GM08714 (cell line): ENCODE data around the gene ARL6.

Experiments used
- H3K4me3 ChIP-seq: fragments of 200-500 bp; sonication (Bioruptor generic); 2 replicates; pipeline ENCODE4 v1.5.1; 2014; ENCODE audit warnings: mild to moderate bottlenecking, low read length, inconsistent platforms
- ZNF274 ChIP-seq: IDR thresholded peaks from 2 replicates; pipeline ENCODE4 v1.6.1; 2012; ENCODE audit warnings: mild to moderate bottlenecking, low read depth, low read length

The ARL6 gene

GRCh38 chr3:97764407-97765238 lies at the start of gene ARL6:
TSS of gene ARL6 (plus strand) at chr3:97764758. CDS start at chr3:97768108, 3,350 bp downstream.
- peak within 1 kb of the TSS; percentile 89 for H3K4me3 ChIP-seq

GRCh38 chr3:97719156-97719821 lies 45.3 kb upstream of the ARL6 start:
- H3K4me3 ChIP-seq, result no peak overlapping the region
- TF ChIP-seq ZNF274, result no peak

More at GRCh38 chr3:97764407-97765238, at the start of gene ARL6:
- no peak for TF ChIP-seq ZNF274

- no peak for TF ChIP-seq ZNF274
- no peak overlapping the region for H3K4me3 ChIP-seq
These were observed 44.1 kb upstream of the ARL6 start for GRCh38 chr3:97720417-97720816.

- TF ChIP-seq ZNF274, result no peak
- H3K4me3 ChIP-seq, result no peak overlapping the region
These were observed 43.1 kb upstream of the ARL6 start for GRCh38 chr3:97721446-97721845.

- no peak for TF ChIP-seq ZNF274
- H3K4me3 ChIP-seq, result no peak overlapping the region
These were observed 27.6 kb upstream of the ARL6 start for GRCh38 chr3:97736928-97737327.

- no peak for TF ChIP-seq ZNF274
- H3K4me3 ChIP-seq, result no peak overlapping the region
These were observed 25.8 kb upstream of the ARL6 start for GRCh38 chr3:97738761-97739160.

- H3K4me3 ChIP-seq, result no peak overlapping the region
- no peak for TF ChIP-seq ZNF274
These were observed 22.5 kb upstream of the ARL6 start for GRCh38 chr3:97742036-97742435.

- TF ChIP-seq ZNF274, result no peak
- H3K4me3 ChIP-seq, result no peak overlapping the region
These were observed 20.3 kb upstream of the ARL6 start for GRCh38 chr3:97744289-97744688.

GRCh38 chr3:97763586-97764406 lies 762 bp upstream of the ARL6 start:
- TF ChIP-seq ZNF274, result no peak
- peak overlapping the region; percentile 89 for H3K4me3 ChIP-seq

GRCh38 chr3:97765336-97765735 lies 778 bp downstream of the ARL6 start:
- TF ChIP-seq ZNF274, result no peak
- no peak overlapping the region for H3K4me3 ChIP-seq

- no peak overlapping the region for H3K4me3 ChIP-seq
- TF ChIP-seq ZNF274, result no peak
These were observed 8.4 kb downstream of the ARL6 start for GRCh38 chr3:97772926-97773325.

- H3K4me3 ChIP-seq, result no peak overlapping the region
- no peak for TF ChIP-seq ZNF274
These were observed 13.6 kb downstream of the ARL6 start for GRCh38 chr3:97778152-97778551.

GRCh38 chr3:97793420-97794019 lies 29.0 kb downstream of the ARL6 start:
- TF ChIP-seq ZNF274, result no peak
- H3K4me3 ChIP-seq, result no peak overlapping the region

GRCh38 chr3:97795951-97796350 lies 31.4 kb downstream of the ARL6 start:
- no peak for TF ChIP-seq ZNF274
- H3K4me3 ChIP-seq, result no peak overlapping the region
